HuH-7 (cell line): Measurements from ENCODE around the gene WDR33.

Source experiments
- DNase-seq: peaks from one replicate; pipeline ENCODE4 v3.0.0; 2011; ENCODE audit warnings: low spot score

WDR33 gene

GRCh38 chr2:127654838-127655175, 156.2 kb downstream of the WDR33 start:
- DNase-seq, result no peak

DNA sequence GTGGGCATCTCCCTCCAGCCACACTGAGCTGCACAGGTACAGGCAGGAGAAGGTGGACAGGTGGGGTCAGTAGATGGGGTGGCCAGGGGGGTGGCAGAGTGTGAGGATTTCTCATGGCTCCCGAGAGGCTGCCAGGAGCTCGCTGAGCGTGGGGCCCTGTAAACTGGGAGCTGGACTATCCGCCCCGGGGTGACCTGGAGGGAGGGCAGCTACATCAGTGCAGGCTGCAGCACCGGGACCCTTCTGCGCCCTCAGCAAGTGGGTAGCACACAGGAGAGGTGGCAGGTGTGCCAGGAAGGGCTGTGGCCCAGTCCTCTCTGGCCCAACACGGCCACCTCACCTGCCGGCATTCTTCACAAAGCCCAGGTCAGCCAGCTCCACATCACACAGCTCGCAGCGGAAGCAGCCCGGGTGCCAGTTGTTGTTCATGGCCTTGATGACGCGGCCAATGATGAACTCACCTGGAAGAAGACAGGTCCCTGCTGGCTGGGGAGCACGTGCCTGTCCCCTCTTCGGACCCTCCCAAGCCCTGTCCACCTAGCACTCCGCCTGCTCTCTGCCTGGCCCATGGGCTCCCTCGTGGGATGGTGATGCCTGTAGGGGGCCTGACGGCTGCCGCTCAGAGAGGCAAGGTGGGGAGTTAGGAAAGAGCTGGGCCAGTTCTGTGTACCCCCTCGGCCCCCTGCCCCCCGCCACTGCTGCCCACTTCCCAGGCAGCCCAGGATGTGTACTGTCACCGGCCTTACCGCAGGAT, 156.7 kb downstream of the WDR33 start:
- DNase-seq, result no peak

GRCh38 chr2:127653421-127654083, 157.4 kb downstream of the WDR33 start:
- no peak for DNase-seq

DNA sequence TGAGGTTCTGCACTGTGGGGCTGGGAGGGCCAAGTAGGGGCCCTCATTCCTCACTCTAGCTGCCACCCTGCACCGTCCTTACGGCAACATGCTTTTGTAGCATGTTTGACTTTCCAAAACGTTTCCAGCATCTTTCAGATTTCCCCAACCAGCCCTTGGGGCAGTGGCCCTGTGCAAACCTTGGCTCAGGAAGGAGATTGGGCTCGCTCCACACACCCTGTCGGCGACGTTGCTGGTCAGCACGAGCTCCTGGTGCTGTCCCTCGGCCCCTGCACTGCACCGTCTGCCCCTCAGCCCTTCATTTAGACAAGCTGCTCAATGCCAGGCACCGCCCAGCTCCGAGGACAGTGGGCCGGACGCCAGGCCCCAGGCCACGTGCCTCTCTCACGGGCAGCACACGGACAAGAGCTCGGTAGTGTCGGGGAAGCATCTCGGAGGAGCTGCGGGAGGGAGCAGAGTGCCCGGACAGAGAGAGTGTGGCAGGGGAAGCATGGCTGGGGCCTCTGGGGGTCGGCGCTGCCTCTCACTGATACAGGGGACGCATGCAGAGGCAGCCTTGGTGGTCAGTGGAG, 158.1 kb downstream of the WDR33 start:
- DNase-seq, result no peak

DNA sequence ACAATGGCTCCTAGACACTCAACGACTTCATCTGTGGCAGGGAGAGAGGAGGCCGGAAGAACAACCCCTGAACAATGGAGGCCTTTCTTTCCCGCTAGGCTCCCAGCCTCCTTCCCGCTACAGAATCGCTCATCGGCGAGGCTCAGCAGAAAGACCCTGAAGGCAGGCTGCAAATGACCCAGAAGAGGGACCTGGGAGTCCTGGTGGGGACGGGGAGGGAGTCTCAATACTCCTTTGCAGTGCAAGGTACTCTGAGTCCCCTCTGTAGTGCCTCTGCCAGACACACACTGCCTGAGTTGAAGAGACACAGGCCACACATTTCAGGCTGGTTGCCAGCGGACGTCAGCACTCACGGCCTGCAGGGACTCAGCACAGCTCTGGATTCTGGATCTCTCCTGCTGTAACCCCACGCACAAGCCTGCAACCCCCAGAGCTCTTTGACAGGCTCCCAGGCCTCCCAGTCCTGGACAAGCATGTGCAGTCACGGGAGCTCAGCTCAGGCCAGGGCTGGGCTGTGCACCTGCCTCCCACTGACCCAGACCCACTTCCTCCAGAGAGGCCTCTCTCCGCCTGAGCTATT, 158.9 kb downstream of the WDR33 start:
- DNase-seq, result no peak

DNA sequence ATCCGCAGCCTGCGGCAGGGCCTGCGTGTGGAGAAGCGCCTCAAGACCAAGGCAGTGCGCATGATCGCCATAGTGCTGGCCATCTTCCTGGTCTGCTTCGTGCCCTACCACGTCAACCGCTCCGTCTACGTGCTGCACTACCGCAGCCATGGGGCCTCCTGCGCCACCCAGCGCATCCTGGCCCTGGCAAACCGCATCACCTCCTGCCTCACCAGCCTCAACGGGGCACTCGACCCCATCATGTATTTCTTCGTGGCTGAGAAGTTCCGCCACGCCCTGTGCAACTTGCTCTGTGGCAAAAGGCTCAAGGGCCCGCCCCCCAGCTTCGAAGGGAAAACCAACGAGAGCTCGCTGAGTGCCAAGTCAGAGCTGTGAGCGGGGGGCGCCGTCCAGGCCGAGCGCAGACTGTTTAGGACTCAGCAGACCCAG, 159.6 kb downstream of the WDR33 start:
- no peak for DNase-seq
